ENCODE measurements around the gene GNGT2. TPM values are rescaled to one million over a fixed set of nuclear protein-coding genes. Genes with fewer than 3 reads are reported as not detected.

Gene GNGT2
- polyA plus RNA-seq, 1 donor (not counting 4 experiments of a cell fraction or from before 2014, with no cell fraction given): not detected

GRCh38 chr17:49203796-49204195 is 6.6 kb downstream of the GNGT2 start:
- H3K4me1 ChIP-seq (ENCODE audit: control insufficient read depth, extremely low read depth, insufficient read depth, low read length): no peaks in the 10 kb centered on the region
- H2AFZ ChIP-seq (ENCODE audit: control insufficient read depth, low read length): no peak overlapping the region
- H3K4me2 ChIP-seq (ENCODE audit: control insufficient read depth, extremely low read depth, insufficient read depth, low read depth, low read length): no peak overlapping the region
- H4K20me1 ChIP-seq (ENCODE audit: control insufficient read depth, extremely low read depth, insufficient read depth, low read length): no peaks in the 10 kb centered on the region
- no peaks in the 10 kb centered on the region for H3K36me3 ChIP-seq (ENCODE audit: control insufficient read depth in 2 of 2, extremely low read depth in 1 of 2, insufficient read depth in 2 of 2, low read length in 2 of 2)
- H3K27ac ChIP-seq (ENCODE audit: control insufficient read depth, insufficient read depth, low read length): no peak overlapping the region
- TF ChIP-seq, protein P1, sequence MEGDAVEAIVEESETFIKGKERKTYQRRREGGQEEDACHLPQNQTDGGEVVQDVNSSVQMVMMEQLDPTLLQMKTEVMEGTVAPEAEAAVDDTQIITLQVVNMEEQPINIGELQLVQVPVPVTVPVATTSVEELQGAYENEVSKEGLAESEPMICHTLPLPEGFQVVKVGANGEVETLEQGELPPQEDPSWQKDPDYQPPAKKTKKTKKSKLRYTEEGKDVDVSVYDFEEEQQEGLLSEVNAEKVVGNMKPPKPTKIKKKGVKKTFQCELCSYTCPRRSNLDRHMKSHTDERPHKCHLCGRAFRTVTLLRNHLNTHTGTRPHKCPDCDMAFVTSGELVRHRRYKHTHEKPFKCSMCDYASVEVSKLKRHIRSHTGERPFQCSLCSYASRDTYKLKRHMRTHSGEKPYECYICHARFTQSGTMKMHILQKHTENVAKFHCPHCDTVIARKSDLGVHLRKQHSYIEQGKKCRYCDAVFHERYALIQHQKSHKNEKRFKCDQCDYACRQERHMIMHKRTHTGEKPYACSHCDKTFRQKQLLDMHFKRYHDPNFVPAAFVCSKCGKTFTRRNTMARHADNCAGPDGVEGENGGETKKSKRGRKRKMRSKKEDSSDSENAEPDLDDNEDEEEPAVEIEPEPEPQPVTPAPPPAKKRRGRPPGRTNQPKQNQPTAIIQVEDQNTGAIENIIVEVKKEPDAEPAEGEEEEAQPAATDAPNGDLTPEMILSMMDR (optimal IDR thresholded peaks at IDR 0.05 in 1 of 3, IDR thresholded peaks at IDR 0.05 in 1 of 3, conservative IDR thresholded peaks at IDR 0.05 in 1 of 3; ENCODE audit: extremely low read depth in 1 of 3, insufficient read depth in 2 of 3, low read length in 3 of 3): no peak
- TF ChIP-seq EZH2 (IDR thresholded peaks at IDR 0.05; ENCODE audit: low read length): no peak
- no peaks in the 10 kb centered on the region for H3K9me3 ChIP-seq (ENCODE audit: control insufficient read depth, low read depth, low read length)
- no peaks in the 10 kb centered on the region for H3K9me1 ChIP-seq (ENCODE audit: control insufficient read depth, extremely low read depth, insufficient read depth, low read length)
- H3K9ac ChIP-seq (ENCODE audit: control insufficient read depth, extremely low read depth, insufficient read depth, low read length): no peak overlapping the region
- DNase-seq (ENCODE audit: low read depth, low spot score) (no peak), FAIRE-seq (no peak)
- H3K4me3 ChIP-seq (ENCODE audit: control insufficient read depth in 2 of 3, extremely low read depth in 1 of 3, insufficient read depth in 2 of 3, low read depth in 1 of 3, low read length in 3 of 3): no peak overlapping the region
- peaks cover 19% of the 10 kb centered on the region for H3K27me3 ChIP-seq (ENCODE audit: control insufficient read depth, extremely low read depth, insufficient read depth, low read length)
- dilution Hi-C loops (cut with MboI; ENCODE audit: extremely low pct_ligation_motif_present, low sequenced_read_pairs): loop anchor here (10.0 kb wide), 1 partner anchor 81 kb away; no protein-coding TSS in a partner anchor
- no peaks in the 10 kb centered on the region for H3K79me2 ChIP-seq (ENCODE audit: control insufficient read depth, insufficient read depth, low read length)

DNA sequence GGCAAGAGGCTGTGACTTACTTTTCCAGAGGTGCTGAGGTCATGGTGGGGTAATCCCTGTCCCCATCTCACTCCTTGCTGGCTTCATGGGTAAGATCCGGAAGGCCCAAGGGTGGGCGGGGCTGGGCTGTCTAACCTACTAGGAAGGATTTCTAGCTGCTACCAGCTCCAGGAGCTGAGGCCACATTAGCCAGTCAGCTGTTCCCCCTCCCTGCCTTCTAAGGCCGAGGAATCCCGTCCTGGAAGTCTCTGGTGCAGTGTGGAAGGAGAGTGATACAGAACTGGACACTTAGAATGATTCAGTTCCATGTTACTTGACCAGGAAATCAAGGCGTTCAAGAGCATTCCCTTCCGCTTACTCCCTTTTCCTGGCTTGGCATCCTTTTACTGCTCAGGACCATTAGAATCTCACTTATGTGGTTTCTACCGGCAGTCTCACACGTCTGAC is 8.9 kb downstream of the GNGT2 start:
- no peak overlapping the region for H3K4me3 ChIP-seq (ENCODE audit: control insufficient read depth in 2 of 3, extremely low read depth in 1 of 3, insufficient read depth in 2 of 3, low read depth in 1 of 3, low read length in 3 of 3)
- TF ChIP-seq, protein P1 (optimal IDR thresholded peaks at IDR 0.05 in 1 of 3, IDR thresholded peaks at IDR 0.05 in 1 of 3, conservative IDR thresholded peaks at IDR 0.05 in 1 of 3; ENCODE audit: extremely low read depth in 1 of 3, insufficient read depth in 2 of 3, low read length in 3 of 3): no peak
- no peak for TF ChIP-seq EZH2 (IDR thresholded peaks at IDR 0.05; ENCODE audit: low read length)
- no peak overlapping the region for H3K9ac ChIP-seq (ENCODE audit: control insufficient read depth, extremely low read depth, insufficient read depth, low read length)
- H3K27ac ChIP-seq (ENCODE audit: control insufficient read depth, insufficient read depth, low read length): no peak overlapping the region
- H3K36me3 ChIP-seq (ENCODE audit: control insufficient read depth in 2 of 2, extremely low read depth in 1 of 2, insufficient read depth in 2 of 2, low read length in 2 of 2): no peaks in the 10 kb centered on the region
- no peaks in the 10 kb centered on the region for H4K20me1 ChIP-seq (ENCODE audit: control insufficient read depth, extremely low read depth, insufficient read depth, low read length)
- H3K4me2 ChIP-seq (ENCODE audit: control insufficient read depth, extremely low read depth, insufficient read depth, low read depth, low read length): no peak overlapping the region
- H3K9me3 ChIP-seq (ENCODE audit: control insufficient read depth, low read depth, low read length): no peaks in the 10 kb centered on the region
- FAIRE-seq: no peak
- H3K79me2 ChIP-seq (ENCODE audit: control insufficient read depth, insufficient read depth, low read length): no peaks in the 10 kb centered on the region
- peaks cover 14% of the 10 kb centered on the region for H3K27me3 ChIP-seq (ENCODE audit: control insufficient read depth, extremely low read depth, insufficient read depth, low read length)
- dilution Hi-C loops (cut with MboI; ENCODE audit: extremely low pct_ligation_motif_present, low sequenced_read_pairs): loop anchor here (10.0 kb wide), 1 partner anchor 83 kb away; no protein-coding TSS in a partner anchor
- no peak for DNase-seq (ENCODE audit: low read depth, low spot score)
- no peak overlapping the region for H2AFZ ChIP-seq (ENCODE audit: control insufficient read depth, low read length)
- no peaks in the 10 kb centered on the region for H3K9me1 ChIP-seq (ENCODE audit: control insufficient read depth, extremely low read depth, insufficient read depth, low read length)
- no peaks in the 10 kb centered on the region for H3K4me1 ChIP-seq (ENCODE audit: control insufficient read depth, extremely low read depth, insufficient read depth, low read length)
